ENCODE measurements around the gene ABCG1. TPM values are rescaled to one million over a fixed set of nuclear protein-coding genes. Genes with fewer than 3 reads are reported as not detected.
"Not testable (repeated sequence)": the region's sequence is repeated elsewhere in the genome, so short reads cannot be mapped to it uniquely, and the experiment has no call there.

ABCG1 gene
- total RNA-seq, 1 donor: 33.0 TPM

- Histone ChIP-seq H3K9me3 (ENCODE audit: low read depth, low read length) (no peaks in the 10 kb centered on the region), H3K4me1 (ENCODE audit: insufficient read depth, low read length) (peaks cover 14% of the 10 kb centered on the region), H3K27me3 (ENCODE audit: insufficient read depth, low read length) (no peaks in the 10 kb centered on the region), H3K4me3 (ENCODE audit: low read length) (no peak overlapping the region)
These were observed 66.8 kb downstream of the ABCG1 start for GRCh38 chr21:42285569-42286245.

- Histone ChIP-seq H3K4me3 (ENCODE audit: low read length) (no peak overlapping the region), H3K9me3 (ENCODE audit: low read depth, low read length) (no peaks in the 10 kb centered on the region), H3K4me1 (ENCODE audit: insufficient read depth, low read length) (peaks cover 16% of the 10 kb centered on the region)
These were observed 67.5 kb downstream of the ABCG1 start for GRCh38 chr21:42286416-42286815.

DNA sequence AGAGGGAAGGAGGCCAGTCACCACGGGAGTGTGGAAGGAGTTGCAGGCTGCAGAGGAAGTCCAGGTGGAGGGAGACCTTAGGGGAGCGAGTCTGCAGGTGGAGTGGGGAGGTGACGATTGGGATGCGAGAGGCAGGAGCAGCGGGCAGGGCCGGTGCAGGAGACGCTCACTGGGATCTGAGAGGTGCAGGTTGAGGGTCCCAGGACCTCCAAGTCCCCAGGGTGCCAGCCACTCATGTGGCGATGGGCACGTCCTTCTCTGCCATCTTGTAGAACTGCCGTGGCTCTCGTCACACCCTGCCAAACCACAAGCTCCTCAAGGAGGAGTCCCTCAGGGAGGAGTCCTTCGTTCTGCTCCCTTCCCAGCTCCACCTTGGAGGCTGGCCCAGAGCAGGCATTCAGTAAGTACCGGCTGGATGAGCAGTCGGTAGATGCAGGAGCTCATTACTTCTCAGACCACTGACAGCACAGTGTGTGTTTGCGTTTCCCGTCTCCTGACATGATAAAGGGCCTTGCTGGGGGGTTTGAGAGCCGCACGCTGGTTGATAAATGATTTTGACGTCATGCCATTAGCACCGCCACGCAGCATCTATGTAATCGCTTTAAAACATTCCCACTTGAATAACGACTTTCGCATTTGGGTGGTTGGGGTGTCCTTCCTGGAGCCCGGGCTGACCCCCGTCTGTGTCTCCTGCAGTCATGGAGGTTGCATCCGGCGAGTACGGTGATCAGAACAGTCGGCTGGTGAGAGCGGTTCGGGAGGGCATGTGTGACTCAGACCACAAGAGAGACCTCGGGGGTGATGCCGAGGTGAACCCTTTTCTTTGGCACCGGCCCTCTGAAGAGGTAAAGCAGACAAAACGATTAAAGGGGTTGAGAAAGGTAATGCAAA is 68.5 kb downstream of the ABCG1 start:
- no peaks in the 10 kb centered on the region for H3K9me3 ChIP-seq (ENCODE audit: low read depth, low read length)
- peaks cover 16% of the 10 kb centered on the region for H3K4me1 ChIP-seq (ENCODE audit: insufficient read depth, low read length)
- no peak overlapping the region for H3K4me3 ChIP-seq (ENCODE audit: low read length)
- no peaks in the 10 kb centered on the region for H3K27me3 ChIP-seq (ENCODE audit: insufficient read depth, low read length)

More at GRCh38 chr21:42286416-42286815, 67.5 kb downstream of the ABCG1 start:
- H3K27me3 ChIP-seq (ENCODE audit: insufficient read depth, low read length): no peaks in the 10 kb centered on the region

- no peaks in the 10 kb centered on the region for H3K9me3 ChIP-seq (ENCODE audit: low read depth, low read length)
- H3K27me3 ChIP-seq (ENCODE audit: insufficient read depth, low read length): no peaks in the 10 kb centered on the region
- H3K4me3 ChIP-seq (ENCODE audit: low read length): no peak overlapping the region
- peaks cover 16% of the 10 kb centered on the region for H3K4me1 ChIP-seq (ENCODE audit: insufficient read depth, low read length)
These were observed 70.0 kb downstream of the ABCG1 start for GRCh38 chr21:42288962-42289361.

- Histone ChIP-seq H3K9me3 (ENCODE audit: low read depth, low read length) (no peaks in the 10 kb centered on the region), H3K4me1 (ENCODE audit: insufficient read depth, low read length) (peaks cover 16% of the 10 kb centered on the region), H3K27me3 (ENCODE audit: insufficient read depth, low read length) (no peaks in the 10 kb centered on the region), H3K4me3 (ENCODE audit: low read length) (no peak overlapping the region)
These were observed 71.0 kb downstream of the ABCG1 start for GRCh38 chr21:42289926-42290325.

GRCh38 chr21:42290505-42290904 is 71.6 kb downstream of the ABCG1 start:
- Histone ChIP-seq H3K4me3 (ENCODE audit: low read length) (no peak overlapping the region), H3K4me1 (ENCODE audit: insufficient read depth, low read length) (peaks cover 16% of the 10 kb centered on the region), H3K27me3 (ENCODE audit: insufficient read depth, low read length) (no peaks in the 10 kb centered on the region), H3K9me3 (ENCODE audit: low read depth, low read length) (no peaks in the 10 kb centered on the region)

- Histone ChIP-seq H3K27me3 (ENCODE audit: insufficient read depth, low read length) (no peaks in the 10 kb centered on the region), H3K9me3 (ENCODE audit: low read depth, low read length) (no peaks in the 10 kb centered on the region), H3K4me3 (ENCODE audit: low read length) (no peak overlapping the region), H3K4me1 (ENCODE audit: insufficient read depth, low read length) (peaks cover 16% of the 10 kb centered on the region)
These were observed 72.2 kb downstream of the ABCG1 start for GRCh38 chr21:42291003-42291750.

DNA sequence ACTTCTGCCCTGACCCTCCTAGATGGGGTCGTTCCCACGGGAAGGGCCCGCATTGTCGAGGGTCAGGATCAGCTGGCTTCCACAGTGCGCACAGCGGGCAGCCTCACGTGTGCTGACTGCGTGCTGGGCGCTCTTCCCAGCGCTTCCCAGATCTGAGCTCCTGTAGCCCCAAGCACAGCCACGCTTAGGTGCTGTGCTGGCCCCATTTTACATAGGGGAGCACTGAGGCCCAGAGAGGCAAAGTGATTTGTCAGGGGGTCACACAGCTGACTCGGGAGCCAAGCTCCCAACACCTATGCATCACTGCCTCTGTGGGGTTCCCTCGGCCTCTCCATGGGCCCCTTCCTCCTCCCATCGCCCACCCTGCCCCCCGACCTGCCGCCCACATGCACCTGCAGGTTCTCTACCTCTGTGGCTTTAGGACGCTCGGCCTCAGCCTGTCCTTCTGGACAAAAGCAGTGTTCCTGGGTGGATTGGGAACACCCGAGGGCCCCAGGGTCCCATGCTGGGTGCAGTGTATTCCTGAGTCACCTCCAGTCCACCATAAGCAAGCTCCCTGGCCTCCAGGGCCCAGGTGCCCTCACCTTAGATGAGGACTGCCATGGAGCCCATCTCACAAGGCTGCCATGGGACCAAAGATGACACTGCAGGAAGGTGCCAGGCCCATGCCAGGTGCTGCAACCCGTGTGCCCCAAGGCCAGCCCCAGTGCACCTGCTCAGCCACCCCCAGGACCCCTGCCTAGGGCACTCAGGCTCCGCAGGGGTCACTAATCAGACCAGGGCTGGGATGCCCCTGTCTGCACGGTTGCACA is 73.0 kb downstream of the ABCG1 start:
- H3K27me3 ChIP-seq (ENCODE audit: insufficient read depth, low read length): no peaks in the 10 kb centered on the region
- H3K4me3 ChIP-seq (ENCODE audit: low read length): no peak overlapping the region
- H3K9me3 ChIP-seq (ENCODE audit: low read depth, low read length): no peaks in the 10 kb centered on the region
- H3K4me1 ChIP-seq (ENCODE audit: insufficient read depth, low read length): peaks cover 16% of the 10 kb centered on the region

DNA sequence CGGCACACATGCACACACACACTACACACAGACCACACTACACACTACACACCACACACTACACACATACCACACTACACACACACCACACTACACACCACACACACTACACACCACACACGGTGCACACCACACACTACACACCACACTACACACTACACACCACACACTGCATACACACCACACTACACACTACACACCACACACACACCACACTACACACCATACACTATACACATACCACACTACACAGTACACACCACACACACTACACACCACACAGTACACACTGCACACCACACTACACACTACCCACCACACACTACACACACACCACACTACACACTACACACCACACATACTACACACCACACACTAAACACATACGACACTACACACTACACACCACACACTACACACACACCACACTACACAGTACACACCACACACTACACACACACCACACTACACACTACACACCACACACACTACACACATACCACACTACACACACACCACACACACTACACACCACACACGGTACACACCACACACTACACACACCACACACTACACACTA is 73.7 kb downstream of the ABCG1 start:
- H3K9me3 ChIP-seq (ENCODE audit: low read depth, low read length); H3K4me3 ChIP-seq (ENCODE audit: low read length); H3K27me3 ChIP-seq (ENCODE audit: insufficient read depth, low read length): not testable (repeated sequence)
- H3K4me1 ChIP-seq (ENCODE audit: insufficient read depth, low read length): peaks cover 16% of the 10 kb centered on the region

- Histone ChIP-seq H3K27me3 (ENCODE audit: insufficient read depth, low read length) (no peaks in the 10 kb centered on the region), H3K9me3 (ENCODE audit: low read depth, low read length) (no peaks in the 10 kb centered on the region), H3K4me1 (ENCODE audit: insufficient read depth, low read length) (peaks cover 16% of the 10 kb centered on the region), H3K4me3 (ENCODE audit: low read length) (no peak overlapping the region)
These were observed 74.8 kb downstream of the ABCG1 start for GRCh38 chr21:42293649-42294272.

- Histone ChIP-seq H3K4me1 (ENCODE audit: insufficient read depth, low read length) (peaks cover 20% of the 10 kb centered on the region), H3K4me3 (ENCODE audit: low read length) (no peak overlapping the region), H3K9me3 (ENCODE audit: low read depth, low read length) (no peaks in the 10 kb centered on the region)
These were observed 75.4 kb downstream of the ABCG1 start for GRCh38 chr21:42294273-42294880.

DNA sequence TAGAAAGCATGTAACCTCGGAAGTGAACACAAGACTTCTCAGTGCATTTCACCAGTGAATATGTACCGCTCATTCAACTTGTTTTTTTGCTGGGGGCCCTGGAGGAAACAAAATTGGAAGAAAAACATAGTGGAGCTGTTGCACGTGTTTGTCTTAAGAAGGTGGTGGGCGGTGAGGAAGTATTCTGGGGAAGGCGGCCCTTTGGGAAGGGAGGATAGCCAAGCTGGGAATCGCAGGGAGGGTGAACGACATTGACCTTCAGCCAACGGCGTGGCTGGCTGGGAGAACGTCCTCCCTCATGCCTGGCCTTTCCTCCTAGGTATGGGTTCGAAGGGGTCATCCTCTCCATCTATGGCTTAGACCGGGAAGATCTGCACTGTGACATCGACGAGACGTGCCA is 76.9 kb downstream of the ABCG1 start:
- no peak overlapping the region for H3K4me3 ChIP-seq (ENCODE audit: low read length)
- no peaks in the 10 kb centered on the region for H3K9me3 ChIP-seq (ENCODE audit: low read depth, low read length)
- H3K4me1 ChIP-seq (ENCODE audit: insufficient read depth, low read length): peaks cover 10% of the 10 kb centered on the region
- H3K27me3 ChIP-seq (ENCODE audit: insufficient read depth, low read length): no peaks in the 10 kb centered on the region

More at GRCh38 chr21:42294273-42294880, 75.4 kb downstream of the ABCG1 start:
- no peaks in the 10 kb centered on the region for H3K27me3 ChIP-seq (ENCODE audit: insufficient read depth, low read length)

DNA sequence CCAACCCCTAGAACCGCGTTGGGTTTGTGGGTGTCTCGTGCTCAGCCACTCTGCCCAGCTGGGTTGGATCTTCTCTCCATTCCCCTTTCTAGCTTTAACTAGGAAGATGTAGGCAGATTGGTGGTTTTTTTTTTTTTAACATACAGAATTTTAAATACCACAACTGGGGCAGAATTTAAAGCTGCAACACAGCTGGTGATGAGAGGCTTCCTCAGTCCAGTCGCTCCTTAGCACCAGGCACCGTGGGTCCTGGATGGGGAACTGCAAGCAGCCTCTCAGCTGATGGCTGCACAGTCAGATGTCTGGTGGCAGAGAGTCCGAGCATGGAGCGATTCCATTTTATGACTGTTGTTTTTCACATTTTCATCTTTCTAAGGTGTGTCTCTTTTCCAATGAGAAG is 77.6 kb downstream of the ABCG1 start:
- no peaks in the 10 kb centered on the region for H3K27me3 ChIP-seq (ENCODE audit: insufficient read depth, low read length)
- H3K4me3 ChIP-seq (ENCODE audit: low read length): no peak overlapping the region
- H3K9me3 ChIP-seq (ENCODE audit: low read depth, low read length): no peaks in the 10 kb centered on the region
- peaks cover 9% of the 10 kb centered on the region for H3K4me1 ChIP-seq (ENCODE audit: insufficient read depth, low read length)

Data from mononuclear cell (primary cell).